Measurements from ENCODE around the gene CCDC124. TPM values are rescaled to one million over a fixed set of nuclear protein-coding genes. Genes with fewer than 3 reads are reported as not detected.

The CCDC124 gene
- total RNA-seq, 1 experiment from 2014 or later: 131 TPM

- intact Hi-C loops (cut with micrococcal nuclease; ENCODE audit: unreplicated experiment): no loop called here
- no TSS peak for BruUV-seq (replicated peaks)
- peaks cover 40% of the 10 kb centered on the region for H3K4me1 ChIP-seq (ENCODE audit: insufficient read depth, low read length, poor library complexity, severe bottlenecking)
- H3K27me3 ChIP-seq (replicated peaks; ENCODE audit: insufficient read depth, low read depth, low read length, poor library complexity): no peaks in the 10 kb centered on the region
- DNase-seq (ENCODE audit: low spot score): no peak
- POLR2A ChIA-PET (ENCODE audit: low non-redundant PET): no interaction called here
- no peak overlapping the region for H3K27ac ChIP-seq (ENCODE audit: low read depth, low read length, poor library complexity, severe bottlenecking)
- TF ChIP-seq EZH2 (IDR thresholded peaks at IDR 0.05; ENCODE audit: borderline replicate concordance, low read depth, low read length, poor library complexity, severe bottlenecking): no peak
- TF ChIP-seq CTCF (conservative IDR thresholded peaks at IDR 0.05; ENCODE audit: low read depth, low read length): no peak
- CTCF ChIA-PET: interaction anchor here (0.5 to 0.6 kb wide), 2 partner anchors 70 to 254 kb away, joined by 3 to 4 read pairs; no protein-coding TSS in a partner anchor
- H3K36me3 ChIP-seq (ENCODE audit: insufficient read depth, low read length, poor library complexity, severe bottlenecking): no peaks in the 10 kb centered on the region
- H3K4me3 ChIP-seq (ENCODE audit: low read depth, low read length, poor library complexity, severe bottlenecking): no peak overlapping the region
- H3K9me3 ChIP-seq (ENCODE audit: low read depth, low read length, poor library complexity, severe bottlenecking): no peaks in the 10 kb centered on the region
Measured at GRCh38 chr19:17954401-17954800, 21.6 kb downstream of the CCDC124 start.

- POLR2A ChIA-PET (ENCODE audit: low non-redundant PET): no interaction called here
- Histone ChIP-seq H3K27ac (ENCODE audit: low read depth, low read length, poor library complexity, severe bottlenecking) (no peak overlapping the region), H3K9me3 (ENCODE audit: low read depth, low read length, poor library complexity, severe bottlenecking) (no peaks in the 10 kb centered on the region), H3K4me1 (ENCODE audit: insufficient read depth, low read length, poor library complexity, severe bottlenecking) (peaks cover 31% of the 10 kb centered on the region), H3K36me3 (ENCODE audit: insufficient read depth, low read length, poor library complexity, severe bottlenecking) (no peaks in the 10 kb centered on the region), H3K4me3 (ENCODE audit: low read depth, low read length, poor library complexity, severe bottlenecking) (no peak overlapping the region), H3K27me3 (replicated peaks; ENCODE audit: insufficient read depth, low read depth, low read length, poor library complexity) (no peaks in the 10 kb centered on the region)
- BruUV-seq (replicated peaks): no TSS peak
- CTCF ChIA-PET: no interaction called here
- DNase-seq (ENCODE audit: low spot score): no peak
- no peak for TF ChIP-seq CTCF (conservative IDR thresholded peaks at IDR 0.05; ENCODE audit: low read depth, low read length)
- TF ChIP-seq EZH2 (IDR thresholded peaks at IDR 0.05; ENCODE audit: borderline replicate concordance, low read depth, low read length, poor library complexity, severe bottlenecking): no peak
- intact Hi-C loops (cut with micrococcal nuclease; ENCODE audit: unreplicated experiment): no loop called here
Measured at GRCh38 chr19:17957149-17957849, 24.5 kb downstream of the CCDC124 start.

- CTCF ChIA-PET: interaction anchor here (0.6 kb wide), 1 partner anchor 99 kb away, joined by 22 read pairs; no protein-coding TSS in a partner anchor
- Histone ChIP-seq H3K9me3 (ENCODE audit: low read depth, low read length, poor library complexity, severe bottlenecking) (no peaks in the 10 kb centered on the region), H3K36me3 (ENCODE audit: insufficient read depth, low read length, poor library complexity, severe bottlenecking) (no peaks in the 10 kb centered on the region), H3K4me3 (ENCODE audit: low read depth, low read length, poor library complexity, severe bottlenecking) (no peak overlapping the region), H3K4me1 (ENCODE audit: insufficient read depth, low read length, poor library complexity, severe bottlenecking) (peaks cover 28% of the 10 kb centered on the region), H3K27me3 (replicated peaks; ENCODE audit: insufficient read depth, low read depth, low read length, poor library complexity) (no peaks in the 10 kb centered on the region), H3K27ac (ENCODE audit: low read depth, low read length, poor library complexity, severe bottlenecking) (no peak overlapping the region)
- BruUV-seq (replicated peaks): no TSS peak
- intact Hi-C loops (cut with micrococcal nuclease; ENCODE audit: unreplicated experiment): no loop called here
- TF ChIP-seq CTCF (conservative IDR thresholded peaks at IDR 0.05; ENCODE audit: low read depth, low read length) (no peak), EZH2 (IDR thresholded peaks at IDR 0.05; ENCODE audit: borderline replicate concordance, low read depth, low read length, poor library complexity, severe bottlenecking) (no peak)
- POLR2A ChIA-PET (ENCODE audit: low non-redundant PET): interaction anchor here (0.6 kb wide), 1 partner anchor 8 kb away, joined by 3 read pairs; no protein-coding TSS in a partner anchor
- DNase-seq (ENCODE audit: low spot score): no peak
Measured at GRCh38 chr19:17957885-17958284, 25.1 kb downstream of the CCDC124 start.
